HG03354 (cell line): ENCODE data around the gene CCL7.

Experiments
- ATAC-seq: cut with Tn5 transposase; IDR thresholded peaks from one replicate; pipeline ENCODE4 v1.9.1; 2021; ENCODE audit warnings: mild to moderate bottlenecking; ENCODE audit not compliant: unreplicated experiment, poor library complexity, severe bottlenecking

Gene CCL7

GRCh38 chr17:34245351-34245905 is 24.6 kb upstream of the CCL7 start:
- ATAC-seq, result no peak

- ATAC-seq, result no peak
Measured at GRCh38 chr17:34246446-34246845, 23.6 kb upstream of the CCL7 start.

DNA sequence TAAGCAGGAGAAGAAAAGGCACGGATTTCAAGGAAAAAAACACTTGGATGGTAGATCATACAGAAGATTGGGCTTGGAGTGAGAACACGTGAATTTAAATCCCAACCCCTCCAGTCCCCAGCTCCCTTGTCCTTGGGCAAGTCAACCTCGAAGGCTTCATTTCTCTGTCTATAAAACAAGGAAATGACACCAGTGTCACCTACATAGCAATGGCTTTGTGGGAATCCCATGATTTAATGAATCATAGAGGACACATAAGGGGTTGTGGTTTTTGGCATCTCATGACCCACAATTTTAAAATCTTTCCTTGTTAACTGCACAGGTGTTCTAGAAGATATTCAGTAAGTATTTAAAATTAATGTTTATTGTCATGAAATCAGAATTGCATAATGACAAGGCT is 23.1 kb upstream of the CCL7 start:
- no peak for ATAC-seq

GRCh38 chr17:34248511-34249024 is 21.5 kb upstream of the CCL7 start:
- ATAC-seq, result no peak

GRCh38 chr17:34249061-34249460 is 21.0 kb upstream of the CCL7 start:
- ATAC-seq, result no peak

DNA sequence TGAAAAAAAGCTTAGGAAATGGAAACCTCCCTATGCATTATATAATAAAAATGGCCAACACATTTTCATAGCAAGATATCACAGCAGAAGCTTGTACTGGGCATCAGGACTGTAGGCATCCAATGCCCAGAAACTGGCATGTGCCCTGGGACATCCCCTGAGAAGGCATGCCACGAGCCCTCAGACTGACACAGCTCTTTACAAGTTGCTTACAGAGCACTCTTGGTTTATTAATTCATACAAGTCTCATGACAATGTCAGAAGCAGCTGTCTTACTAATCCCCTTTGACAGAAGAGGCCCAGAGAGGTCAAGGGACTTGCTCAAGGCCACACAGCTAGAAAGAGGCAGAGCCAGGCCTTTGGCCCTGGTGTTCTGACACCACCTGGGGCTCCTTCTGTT is 20.5 kb upstream of the CCL7 start:
- ATAC-seq, result no peak

DNA sequence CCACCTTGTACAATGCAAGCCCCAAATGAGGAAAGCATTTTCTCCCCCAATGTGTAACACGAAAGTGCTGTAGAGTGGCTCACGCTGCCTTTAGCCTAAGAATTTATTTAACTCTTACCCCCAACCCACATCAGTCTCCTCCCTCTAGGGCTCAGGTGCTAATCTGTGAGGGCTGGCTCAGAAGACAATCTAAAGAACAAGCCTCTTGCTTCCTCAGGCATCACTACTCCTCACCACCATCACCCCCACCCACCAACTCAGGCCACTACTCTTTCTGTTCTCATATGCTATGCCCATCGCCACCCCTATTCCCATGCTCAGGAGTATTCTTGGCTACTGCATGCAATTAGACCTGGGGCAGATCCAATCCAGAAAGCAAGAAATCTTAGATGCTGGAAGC is 18.8 kb upstream of the CCL7 start:
- no peak for ATAC-seq

DNA sequence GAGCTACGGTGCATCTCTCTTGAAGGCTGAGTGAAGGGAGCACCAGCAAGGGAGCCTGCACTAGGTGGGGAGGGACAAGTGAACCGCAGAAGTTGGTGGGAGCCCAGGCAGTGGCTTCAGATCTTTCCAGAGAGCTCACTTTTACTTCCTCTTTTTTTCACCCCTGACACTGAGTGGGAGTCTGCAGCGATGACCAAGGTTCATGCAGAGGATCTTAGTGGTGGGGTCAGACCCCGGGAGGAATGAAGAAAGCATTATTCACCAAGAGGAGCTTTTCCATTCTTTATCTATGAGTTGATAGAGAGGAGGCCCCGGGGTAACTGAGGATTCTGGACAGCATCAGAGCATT is 18.0 kb upstream of the CCL7 start:
- no peak for ATAC-seq

- ATAC-seq, result no peak
Measured at GRCh38 chr17:34252444-34253138, 17.4 kb upstream of the CCL7 start.

GRCh38 chr17:34253139-34253525 is 16.9 kb upstream of the CCL7 start:
- ATAC-seq, result no peak

DNA sequence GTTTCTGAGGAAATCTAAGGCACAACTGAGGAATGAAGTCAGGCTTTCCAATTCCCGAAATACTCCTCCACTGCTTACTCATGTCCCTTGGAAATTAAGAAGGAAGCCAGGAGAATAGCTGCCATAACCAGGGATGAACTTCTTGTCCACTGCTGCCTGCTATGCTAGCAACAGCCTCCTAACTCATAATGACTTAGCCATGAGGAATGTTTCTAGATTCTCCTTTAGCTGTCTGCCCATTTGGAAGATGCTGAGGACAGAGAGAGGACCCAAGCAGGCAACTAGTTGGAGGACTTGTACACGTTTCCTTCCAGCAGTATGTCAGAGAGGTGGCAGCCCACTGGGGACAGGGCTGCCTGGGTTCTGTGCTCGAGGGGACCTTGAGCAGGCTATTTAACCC is 15.9 kb upstream of the CCL7 start:
- no peak for ATAC-seq

GRCh38 chr17:34254651-34255380 is 15.2 kb upstream of the CCL7 start, which contains the start of gene CCL2:
CCL2 (plus strand) TSS chr17:34255285; CDS start chr17:34255350, 65 bp downstream.
- no peak for ATAC-seq

- ATAC-seq, result no peak
Measured at GRCh38 chr17:34255381-34255732, 14.7 kb upstream of the CCL7 start.

DNA sequence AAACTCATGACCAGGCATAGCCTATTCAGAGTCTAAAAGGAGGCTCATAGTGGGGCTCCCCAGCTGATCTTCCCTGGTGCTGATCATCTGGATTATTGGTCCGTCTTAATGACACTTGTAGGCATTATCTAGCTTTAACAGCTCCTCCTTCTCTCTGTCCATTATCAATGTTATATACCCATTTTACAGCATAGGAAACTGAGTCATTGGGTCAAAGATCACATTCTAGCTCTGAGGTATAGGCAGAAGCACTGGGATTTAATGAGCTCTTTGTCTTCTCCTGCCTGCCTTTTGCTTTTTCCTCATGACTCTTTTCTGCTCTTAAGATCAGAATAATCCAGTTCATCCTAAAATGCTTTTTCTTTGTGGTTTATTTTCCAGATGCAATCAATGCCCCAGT is 14.2 kb upstream of the CCL7 start:
- ATAC-seq, result no peak

GRCh38 chr17:34257299-34257985 is 12.6 kb upstream of the CCL7 start:
- ATAC-seq, result no peak

GRCh38 chr17:34257986-34258326 is 12.1 kb upstream of the CCL7 start:
- ATAC-seq, result no peak

DNA sequence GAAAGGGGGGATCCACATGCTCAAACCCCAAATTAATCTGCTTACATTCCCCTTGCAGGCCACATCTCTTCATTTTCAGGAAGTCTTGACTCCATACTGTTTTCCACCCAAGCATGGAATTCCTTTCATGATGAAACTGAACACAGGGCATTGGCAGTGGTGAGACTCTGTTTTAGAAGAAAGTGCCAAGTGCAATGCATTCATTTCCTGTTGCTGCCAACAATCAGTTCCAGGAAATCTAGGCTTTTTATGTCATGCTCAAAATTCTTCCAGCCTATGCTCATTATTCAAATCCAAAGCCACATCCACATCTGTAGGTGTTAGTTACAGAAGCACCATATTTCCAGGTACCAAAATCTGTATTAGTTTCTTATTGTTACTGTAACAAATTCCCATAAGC is 10.9 kb upstream of the CCL7 start:
- no peak for ATAC-seq

GRCh38 chr17:34260861-34261260 is 9.2 kb upstream of the CCL7 start:
- ATAC-seq, result no peak

DNA sequence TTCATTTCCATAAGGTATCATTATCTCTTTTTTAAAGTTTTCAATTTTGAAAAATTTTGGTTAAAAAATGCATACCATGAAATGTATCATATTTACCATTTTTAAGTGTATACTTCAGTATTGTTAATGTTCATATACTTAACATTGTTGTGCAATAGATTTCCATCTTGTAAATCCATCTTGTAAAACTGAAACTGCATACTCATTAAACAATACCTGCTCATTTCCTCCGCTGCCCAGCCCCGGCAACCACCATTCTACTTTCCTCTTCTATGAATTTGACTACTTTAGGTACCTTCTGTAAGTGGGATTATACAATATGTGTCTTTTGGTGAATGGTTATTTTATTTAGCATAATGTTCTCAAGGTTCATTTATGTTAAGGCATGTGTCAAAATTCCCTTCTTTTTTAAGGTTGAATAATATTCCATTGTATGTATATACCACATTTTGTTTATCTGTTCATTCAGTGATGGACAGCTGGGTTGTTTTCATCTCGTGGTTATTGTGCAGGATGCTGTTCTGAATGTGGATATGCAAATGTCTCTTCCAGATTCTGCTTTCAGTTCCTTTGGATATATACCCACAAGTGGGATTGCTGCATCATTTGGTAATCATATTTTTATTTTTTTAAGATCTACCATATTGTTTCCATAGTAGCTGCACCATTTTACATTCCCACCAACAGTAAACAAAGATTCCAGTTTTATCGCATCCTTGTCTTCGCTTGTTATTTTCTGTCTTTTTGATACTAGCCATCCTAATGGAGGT is 8.3 kb upstream of the CCL7 start:
- ATAC-seq, result no peak

- ATAC-seq, result no peak
Measured at GRCh38 chr17:34265711-34266110, 4.3 kb upstream of the CCL7 start.
